Mucosa of descending colon (tissue), 3 donors: Measurements from ENCODE around the gene PTPRE. TPM values are rescaled to one million over a fixed set of nuclear protein-coding genes. Genes with fewer than 3 reads are reported as not detected.
A peak's percentile ranks its signal among the peaks of the same experiment; 100 is the strongest.

Experiments used
- ATAC-seq: fragments of 200-7000 bp; cut with Tn5 transposase; one replicate; pipeline ENCODE4 v1.9.1; 2020; ENCODE audit warnings: mild to moderate bottlenecking, moderate library complexity
- DNase-seq, 3 donors: peaks; one replicate each; pipeline ENCODE4 v3.0.0-alpha.2; 2020
- H3K36me3 ChIP-seq: fragments of 200-600 bp; one replicate; pipeline ENCODE4 v1.8.0; 2021; ENCODE audit warnings: low read depth, mild to moderate bottlenecking
- H3K4me1 ChIP-seq: fragments of 200-600 bp; one replicate; pipeline ENCODE4 v1.8.0; 2021; ENCODE audit warnings: low read depth, mild to moderate bottlenecking
- H3K4me3 ChIP-seq: fragments of 200-600 bp; one replicate; pipeline ENCODE4 v1.8.0; 2021; ENCODE audit warnings: mild to moderate bottlenecking
- H3K9me3 ChIP-seq: fragments of 200-600 bp; one replicate; pipeline ENCODE4 v1.8.0; 2021; ENCODE audit warnings: mild to moderate bottlenecking
- CTCF ChIP-seq: fragments of 200-600 bp; IDR thresholded peaks from one replicate; pipeline ENCODE4 v1.8.0; 2022; ENCODE audit warnings: antibody characterized with exemption, mild to moderate bottlenecking
- intact Hi-C, 2 donors: fragments of 100-400 bp; cut with DNase I in 1 of 2; cut with micrococcal nuclease in 1 of 2; formaldehyde crosslinking; loops; one replicate each; pipeline versions ENCODE4 v1.11.0 to v1.11.1; 2022; cut with DNase I, micrococcal nuclease
- total RNA-seq, 3 donors: library from RNA; stranded (reverse); fragmentation: NEBNext Ultra II Directional in 2 of 3; extraction: Animal tissue kit (Norgen Biotek cat#: 25700) in 2 of 3; gene quantifications; one replicate each; pipeline versions ENCODE4 v1.2.1 to v1.2.4, GENCODE V29; 2021 to 2023
- donor health status: DM: no; HTN: no; CAD: no; lungs with moderate emphysema.
- donor health status: DM: no; HTN: no; CAD: no.
- donor health status: DM: no; HTN: yes; CAD: no.

Gene PTPRE
- total RNA-seq, 3 donors from 2014 or later = 28.8 to 33.6 (median 32.5) TPM

GRCh38 chr10:128029731-128030369, 122.9 kb downstream of the PTPRE start:
- TF ChIP-seq CTCF = no peak
- no peak overlapping the region for H3K4me3 ChIP-seq
- intact Hi-C loops = no loop called here
- H3K4me1 ChIP-seq = no peaks in the 10 kb centered on the region
- no peaks in the 10 kb centered on the region for H3K9me3 ChIP-seq
- ATAC-seq (no peak), DNase-seq (no peak)
- H3K36me3 ChIP-seq = no peaks in the 10 kb centered on the region

DNA sequence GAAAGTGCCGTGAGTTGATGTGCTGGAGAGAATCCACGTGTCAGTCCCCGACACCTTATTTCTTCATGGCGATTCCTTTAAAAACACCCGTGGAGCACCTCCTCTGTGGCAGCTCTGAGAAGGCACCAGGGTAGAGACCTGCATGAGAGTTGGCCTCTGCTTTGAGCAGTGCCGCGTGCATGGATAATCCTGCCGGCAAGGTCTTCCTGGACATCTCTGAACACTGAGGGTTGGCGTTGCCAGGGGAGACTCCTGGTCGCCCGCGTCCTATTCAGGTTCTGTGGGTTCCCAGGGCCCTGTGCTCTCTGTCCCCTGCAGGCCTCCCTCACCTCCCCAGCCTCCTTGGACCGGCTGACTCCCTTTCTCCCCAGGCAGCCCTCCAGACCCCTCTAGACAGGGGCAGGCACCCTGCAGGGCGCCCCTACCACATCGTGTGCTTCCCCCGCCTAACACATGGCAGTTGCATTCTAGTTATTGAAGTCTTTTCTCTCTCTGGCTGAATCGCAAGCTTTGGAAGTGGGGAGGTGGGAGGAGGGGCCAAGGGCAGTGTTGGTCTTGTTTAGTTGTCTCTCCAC, 123.7 kb downstream of the PTPRE start:
- no peaks in the 10 kb centered on the region for H3K9me3 ChIP-seq
- ATAC-seq = no peak
- no peaks in the 10 kb centered on the region for H3K36me3 ChIP-seq
- no peak overlapping the region for H3K4me3 ChIP-seq
- H3K4me1 ChIP-seq = no peaks in the 10 kb centered on the region
- no peak for TF ChIP-seq CTCF
- intact Hi-C loops = no loop called here
- peak in 1 of 3 donors; percentile 4 for DNase-seq

DNA sequence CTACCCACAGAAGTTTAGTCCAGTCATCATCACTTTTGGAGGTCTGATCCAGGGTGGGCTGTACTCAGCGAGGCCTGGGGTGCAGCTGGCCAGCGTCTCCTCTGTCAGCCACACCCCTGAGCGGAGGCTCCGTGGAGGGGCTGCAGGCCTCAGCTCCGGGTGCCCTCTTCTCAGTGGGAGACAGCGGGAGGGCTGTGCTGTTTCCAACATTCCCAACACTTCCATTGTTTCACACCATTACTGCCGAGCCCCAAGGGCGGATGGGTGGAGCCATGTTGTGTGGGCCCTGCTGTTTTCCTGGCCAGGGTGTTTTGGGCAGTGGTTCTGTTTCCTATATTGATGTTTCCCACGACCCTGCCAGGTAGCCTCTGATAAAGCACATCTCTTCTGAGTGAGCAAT, 124.3 kb downstream of the PTPRE start:
- TF ChIP-seq CTCF = no peak
- H3K9me3 ChIP-seq = no peaks in the 10 kb centered on the region
- H3K4me1 ChIP-seq = no peaks in the 10 kb centered on the region
- H3K36me3 ChIP-seq = no peaks in the 10 kb centered on the region
- no peak overlapping the region for H3K4me3 ChIP-seq
- intact Hi-C loops = no loop called here
- DNase-seq (no peak), ATAC-seq (no peak)

GRCh38 chr10:128032466-128032865, 125.6 kb downstream of the PTPRE start:
- peak in 1 of 3 donors; percentile 5 for DNase-seq
- H3K4me3 ChIP-seq = no peak overlapping the region
- intact Hi-C loops = no loop called here

DNA sequence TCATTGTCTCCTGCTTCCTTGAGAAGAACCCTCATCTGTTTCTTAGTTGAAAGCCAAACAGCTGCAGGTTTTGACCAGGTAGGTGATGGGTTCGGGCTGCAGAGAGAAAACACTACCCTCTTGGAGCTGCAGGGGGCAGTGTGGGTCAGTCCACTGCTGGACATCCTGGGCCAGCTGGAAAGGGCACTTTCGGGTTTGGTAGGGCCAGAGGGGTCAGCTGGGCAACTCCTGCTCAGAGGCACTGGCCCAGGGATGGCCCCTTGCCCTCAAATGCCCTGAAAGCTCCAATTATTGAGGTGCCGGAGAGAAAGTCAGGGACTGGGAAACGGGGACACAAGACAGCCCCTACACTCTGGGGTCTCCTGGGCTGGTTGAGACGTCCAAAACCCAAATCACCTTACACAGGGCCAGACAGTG, 128.7 kb downstream of the PTPRE start:
- intact Hi-C loops = no loop called here
- peak; percentile 83 for ATAC-seq

More at GRCh38 chr10:128032466-128032865, 125.6 kb downstream of the PTPRE start:
- Histone ChIP-seq H3K4me1 (peaks cover 3% of the 10 kb centered on the region), H3K36me3 (no peaks in the 10 kb centered on the region), H3K9me3 (no peaks in the 10 kb centered on the region)
- no peak for TF ChIP-seq CTCF
- ATAC-seq = no peak

More for the DNA sequence above, 128.7 kb downstream of the PTPRE start:
- Histone ChIP-seq H3K9me3 (no peaks in the 10 kb centered on the region), H3K36me3 (no peaks in the 10 kb centered on the region), H3K4me3 (no peak overlapping the region), H3K4me1 (peaks cover 3% of the 10 kb centered on the region)
- TF ChIP-seq CTCF = peak; percentile 49
- peak in 2 of 3 donors; percentile 71 to 77 for DNase-seq
